HG03196 (cell line): ENCODE results near the gene SERTAD2.
A peak's percentile ranks its signal among the peaks of the same experiment; 100 is the strongest.

Experiments used
- ATAC-seq: cut with Tn5 transposase; IDR thresholded peaks from one replicate; pipeline ENCODE4 v1.9.1; 2021; ENCODE audit not compliant: unreplicated experiment

SERTAD2 gene

DNA sequence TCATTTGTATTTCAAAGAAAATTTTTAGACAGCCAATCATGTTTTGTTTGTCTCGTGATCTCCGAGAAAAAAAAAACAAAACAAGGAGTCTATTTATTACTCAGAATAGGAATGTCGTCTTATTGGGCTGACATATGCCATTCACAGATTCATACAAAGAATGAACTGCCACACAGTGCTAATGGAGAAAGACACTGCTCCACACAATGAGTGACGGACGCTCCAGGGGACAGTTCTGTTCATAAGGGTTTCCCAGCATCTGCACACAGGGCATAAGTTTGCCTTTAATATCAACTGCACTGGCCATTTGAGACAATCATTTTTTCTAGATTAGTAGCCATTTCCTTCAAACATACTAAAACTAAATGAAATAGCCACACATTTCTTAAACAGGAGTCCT lies 3.4 kb downstream of the SERTAD2 start:
- ATAC-seq: no peak

DNA sequence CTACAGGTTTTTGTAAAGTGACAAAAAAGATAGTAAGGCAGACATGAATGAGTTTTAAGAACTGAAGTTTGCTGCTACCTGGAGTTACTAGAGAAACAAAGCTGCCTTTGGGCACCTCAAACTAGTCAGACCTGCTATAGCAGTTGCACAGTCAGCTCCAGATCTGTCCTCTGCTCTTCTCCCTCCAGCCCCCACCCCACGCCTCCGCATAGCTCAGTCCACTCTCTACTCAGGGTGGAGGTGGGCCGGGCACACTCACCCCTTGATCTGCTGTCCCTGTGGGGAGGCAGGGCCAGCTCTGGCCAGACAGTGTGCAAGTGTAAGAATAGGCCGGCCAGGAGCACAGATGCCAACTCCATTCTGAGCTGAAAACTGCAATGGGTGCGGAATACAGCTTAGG lies 4.1 kb downstream of the SERTAD2 start:
- ATAC-seq: no peak

DNA sequence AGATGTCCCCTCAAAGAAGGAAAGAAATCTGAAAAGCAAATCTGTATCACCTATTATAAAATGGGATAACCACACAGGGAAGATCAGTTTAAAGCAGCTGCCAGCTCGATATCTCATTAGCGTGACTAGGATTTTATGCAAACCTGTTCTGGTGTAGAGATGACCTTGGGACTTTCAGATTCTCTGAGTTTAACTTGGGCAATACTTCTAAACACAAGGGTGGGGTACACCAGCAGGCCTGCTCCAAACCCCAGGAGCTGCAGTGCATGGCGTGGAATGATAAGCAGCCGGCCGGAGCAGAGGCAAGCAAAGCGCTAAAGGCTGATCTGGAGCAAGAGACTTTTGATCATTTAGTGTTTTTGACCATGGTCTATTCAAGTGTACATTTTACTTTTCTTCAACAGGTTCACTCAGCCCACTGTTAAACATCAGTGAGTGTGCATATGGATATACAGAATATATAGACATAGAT lies 4.7 kb downstream of the SERTAD2 start:
- ATAC-seq: no peak

DNA sequence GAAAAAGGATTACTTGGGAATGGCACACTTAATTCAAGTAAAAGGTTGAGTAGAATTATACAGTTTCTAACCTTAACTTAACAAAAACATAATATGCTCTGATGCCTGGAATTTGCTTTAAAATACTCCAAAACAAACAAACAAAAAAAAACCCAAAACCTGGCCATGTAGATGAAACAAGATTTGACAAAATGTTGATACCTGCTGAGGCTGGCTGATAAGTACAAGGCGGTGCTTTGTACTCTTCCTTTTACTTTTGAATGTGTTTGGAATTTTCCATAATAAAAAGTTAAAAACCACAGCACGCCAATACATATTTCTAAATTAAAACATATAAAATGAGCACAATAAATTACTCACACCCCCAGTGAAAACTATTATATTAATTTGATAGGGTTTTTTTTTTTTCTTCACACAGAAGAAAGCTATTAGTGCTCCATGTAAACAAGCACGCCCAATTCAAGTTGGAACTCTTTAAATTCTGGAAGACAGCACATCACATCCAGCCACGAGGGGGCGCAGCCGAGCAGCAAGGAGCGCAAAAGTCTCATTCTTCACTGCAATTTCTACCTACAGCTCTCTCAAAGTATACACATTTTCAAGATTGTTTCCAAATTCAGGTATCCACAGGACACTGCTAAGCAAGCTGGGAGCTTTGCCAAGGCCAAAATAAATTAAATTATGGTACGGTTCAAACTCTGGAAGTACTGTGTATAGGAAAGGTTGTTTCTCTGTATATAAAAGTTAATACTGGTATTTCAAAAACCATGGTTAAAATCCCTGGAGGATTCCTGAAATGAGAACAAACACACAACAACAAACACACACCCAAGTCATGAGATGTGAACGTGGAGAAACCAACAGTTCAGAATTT lies 7.5 kb downstream of the SERTAD2 start:
- ATAC-seq: no peak

DNA sequence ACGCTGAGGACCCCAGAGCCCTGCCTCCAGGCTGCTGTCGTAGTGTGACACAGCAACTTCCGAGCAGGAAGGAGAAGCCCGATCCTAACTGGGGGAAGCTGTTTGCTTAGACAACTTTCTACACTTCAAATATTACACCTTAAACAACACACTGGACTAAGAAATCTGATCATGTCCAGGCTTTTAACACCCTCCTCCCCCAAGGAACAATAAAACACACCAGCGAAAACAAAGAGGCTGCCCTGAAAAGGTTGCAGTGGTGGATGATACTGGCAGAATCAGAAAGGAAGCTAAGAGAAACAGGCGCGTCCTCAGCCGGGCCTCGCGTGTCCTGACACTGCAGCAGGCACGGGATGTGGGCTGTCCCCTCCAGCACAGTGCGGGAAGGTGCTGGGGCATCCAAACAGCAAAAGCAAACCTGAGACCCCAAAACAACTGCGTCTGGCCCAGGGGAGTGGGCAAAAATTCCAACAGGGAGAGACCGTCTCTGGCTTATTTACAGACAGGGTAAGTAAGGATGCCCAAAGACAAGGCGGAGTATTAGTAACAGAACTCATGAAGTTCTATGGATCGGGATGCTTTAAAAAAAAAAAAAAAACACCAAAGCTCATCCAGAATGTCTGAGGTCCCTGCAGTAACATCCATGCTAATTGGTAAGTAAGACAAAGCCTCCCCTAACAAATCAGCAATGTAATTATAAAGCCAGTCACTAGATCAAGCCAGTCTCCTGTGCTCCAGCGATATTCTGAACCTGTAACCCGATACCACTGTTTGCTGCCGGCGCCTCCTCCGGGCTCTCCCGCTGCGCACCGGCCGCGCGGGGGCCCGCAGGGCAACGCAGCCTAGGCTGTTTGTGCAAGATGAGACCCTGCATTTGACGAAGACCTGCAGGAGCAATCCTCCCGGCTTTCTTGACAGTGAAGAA lies 9.0 kb downstream of the SERTAD2 start:
- peak; percentile 53 for ATAC-seq

DNA sequence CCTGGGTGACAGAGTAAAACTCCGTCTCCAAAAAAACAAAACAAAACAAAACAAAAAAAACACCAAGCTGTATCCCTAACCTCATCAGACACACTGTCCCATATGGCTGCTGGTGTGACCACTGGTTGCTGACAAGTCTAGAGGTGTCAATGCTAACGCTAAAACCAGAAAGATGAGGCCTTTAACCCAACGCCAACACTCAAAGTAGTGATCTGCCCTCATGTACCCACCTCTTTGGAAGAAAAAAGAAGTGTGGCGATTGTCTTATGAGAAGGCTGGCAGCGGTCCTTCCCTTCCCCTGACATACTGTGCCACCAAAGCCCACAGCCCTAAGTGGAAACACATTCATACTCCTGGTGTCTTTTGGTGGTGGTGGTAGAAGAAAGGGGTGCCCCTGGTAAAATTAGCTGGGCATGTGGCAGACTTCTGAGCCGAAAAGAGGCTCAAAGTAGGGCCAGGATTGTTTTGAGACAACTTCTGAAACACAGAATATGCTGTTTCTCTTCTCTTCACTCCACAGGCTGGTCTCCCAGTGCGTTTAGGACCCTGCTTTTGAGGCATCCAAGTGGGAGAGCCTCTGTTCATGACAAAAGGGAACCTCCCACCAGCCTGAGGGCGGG lies 9.8 kb downstream of the SERTAD2 start:
- no peak for ATAC-seq

DNA sequence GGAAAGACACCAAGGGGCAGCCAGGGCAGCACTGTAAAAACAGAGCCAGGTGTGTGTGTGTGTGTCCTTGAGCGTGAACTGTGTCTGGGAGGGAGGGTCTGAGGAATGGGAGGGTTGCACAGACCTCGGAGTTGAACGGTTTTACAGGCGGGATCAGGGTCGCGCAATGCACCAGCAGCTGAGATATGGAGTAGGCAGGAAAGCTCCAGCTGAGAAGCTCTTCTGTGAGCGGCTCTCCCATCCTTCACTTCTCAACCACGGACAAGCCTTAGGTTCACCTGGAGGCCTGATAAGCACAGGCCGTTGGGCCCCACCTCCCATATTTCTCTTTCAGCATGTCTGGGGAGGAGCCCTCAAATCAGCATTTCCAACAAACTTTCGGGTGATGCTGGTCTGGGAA lies 12.1 kb downstream of the SERTAD2 start:
- no peak for ATAC-seq

DNA sequence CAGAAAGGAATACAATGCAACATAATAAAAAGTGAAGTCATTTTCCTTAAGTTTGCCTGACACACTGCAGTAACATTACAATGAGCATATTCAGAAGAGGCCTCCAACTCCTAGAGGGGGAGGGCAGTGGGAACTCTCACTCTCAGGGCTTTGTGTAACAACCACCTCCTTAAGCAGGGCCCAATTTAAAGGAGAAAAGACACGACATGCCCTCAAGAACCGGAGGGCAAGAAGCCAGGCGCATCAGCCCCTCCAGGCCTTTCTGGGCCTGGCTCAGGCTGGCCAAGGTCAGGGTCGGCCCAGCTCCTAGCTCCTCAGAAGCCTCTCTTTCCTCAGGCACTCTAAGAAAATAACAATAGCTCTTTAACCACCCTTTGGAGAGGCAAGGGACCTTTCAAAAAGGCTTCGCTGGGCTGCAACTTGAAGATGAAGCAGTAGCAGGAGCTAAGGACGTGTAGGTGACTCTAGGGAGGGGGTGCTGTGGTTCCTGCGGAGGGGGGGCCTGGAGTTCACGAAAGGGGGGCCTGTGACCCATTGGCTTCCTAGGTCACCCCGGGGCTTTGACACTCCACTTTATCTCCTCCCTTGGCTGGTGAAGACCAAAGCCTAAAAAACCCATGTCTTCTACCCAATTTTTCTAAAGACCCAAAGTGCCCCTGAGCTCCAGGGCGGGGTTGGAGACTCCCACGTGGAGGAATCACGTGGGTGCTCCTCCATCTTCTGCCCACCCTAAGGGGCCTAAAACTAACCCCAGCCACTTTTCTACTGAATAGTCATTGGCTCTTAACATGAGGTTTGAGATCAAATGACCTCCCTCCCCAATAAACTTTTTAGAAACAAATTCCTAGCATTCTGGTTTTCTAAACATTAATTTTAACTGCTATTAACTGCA lies 13.3 kb downstream of the SERTAD2 start:
- no peak for ATAC-seq

DNA sequence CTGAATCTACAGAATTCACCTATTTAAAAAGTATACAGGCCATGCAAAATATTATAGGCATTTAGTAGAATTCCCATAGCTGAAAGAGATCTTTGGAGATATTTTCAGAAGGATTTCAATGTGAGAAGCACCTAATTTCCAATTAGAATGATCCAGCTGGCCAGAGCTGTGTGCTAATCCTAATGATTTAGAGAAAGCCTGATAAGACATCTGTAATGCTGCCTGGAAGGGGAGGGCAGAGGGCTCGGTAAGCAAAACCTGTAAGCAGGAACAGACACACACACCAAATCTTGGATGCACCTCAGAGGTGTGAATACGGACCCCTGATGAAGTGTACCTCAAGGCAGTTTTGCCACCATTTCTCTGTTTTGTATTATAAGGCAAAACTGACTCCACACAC lies 14.0 kb downstream of the SERTAD2 start:
- no peak for ATAC-seq

DNA sequence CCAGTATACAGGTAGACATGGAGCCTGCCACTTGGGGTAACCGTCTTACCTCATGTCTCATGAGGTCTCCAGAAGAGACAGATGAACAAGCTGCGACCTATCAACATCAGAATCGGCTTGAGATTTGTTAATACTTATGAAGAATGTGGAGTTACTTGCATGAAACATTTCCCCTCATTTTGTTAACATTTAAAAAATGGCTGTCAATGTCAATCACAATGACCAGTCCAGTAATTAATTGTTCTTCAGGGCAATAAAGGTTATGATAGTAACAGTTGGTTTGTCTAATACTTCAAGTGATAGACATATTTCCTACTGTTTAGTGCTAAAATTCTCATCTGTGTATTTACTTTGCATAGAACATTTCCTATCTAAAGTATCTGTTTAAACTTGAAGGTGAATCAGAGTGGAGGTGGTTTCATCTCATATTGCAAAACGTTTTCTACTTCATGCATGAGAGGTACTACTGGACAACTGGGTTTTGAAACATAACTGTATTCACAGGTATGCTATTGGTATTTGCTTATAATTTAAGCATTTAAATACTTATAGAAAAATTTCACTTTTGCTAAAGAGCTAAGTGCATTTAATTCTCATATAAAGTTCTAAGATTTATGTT lies 15.1 kb downstream of the SERTAD2 start:
- no peak for ATAC-seq

DNA sequence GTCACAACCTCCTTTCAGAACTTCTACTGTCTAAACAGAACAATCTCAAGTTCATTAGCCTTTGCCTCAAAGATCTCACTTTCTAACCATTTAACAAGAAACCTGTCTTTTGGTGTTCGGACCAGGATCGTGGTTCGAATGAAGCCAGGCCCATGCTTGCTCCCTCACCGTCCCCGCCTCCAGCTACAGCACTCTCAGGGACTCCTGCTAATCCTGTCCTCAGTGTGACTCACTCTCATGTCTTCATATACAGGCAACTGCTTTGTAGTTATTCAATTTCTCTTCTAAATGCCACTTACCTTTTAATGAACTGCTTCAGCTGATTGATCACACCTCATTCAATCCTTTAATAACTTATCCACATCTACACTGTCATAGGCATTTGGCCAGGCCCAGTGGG lies 15.8 kb downstream of the SERTAD2 start:
- no peak for ATAC-seq

DNA sequence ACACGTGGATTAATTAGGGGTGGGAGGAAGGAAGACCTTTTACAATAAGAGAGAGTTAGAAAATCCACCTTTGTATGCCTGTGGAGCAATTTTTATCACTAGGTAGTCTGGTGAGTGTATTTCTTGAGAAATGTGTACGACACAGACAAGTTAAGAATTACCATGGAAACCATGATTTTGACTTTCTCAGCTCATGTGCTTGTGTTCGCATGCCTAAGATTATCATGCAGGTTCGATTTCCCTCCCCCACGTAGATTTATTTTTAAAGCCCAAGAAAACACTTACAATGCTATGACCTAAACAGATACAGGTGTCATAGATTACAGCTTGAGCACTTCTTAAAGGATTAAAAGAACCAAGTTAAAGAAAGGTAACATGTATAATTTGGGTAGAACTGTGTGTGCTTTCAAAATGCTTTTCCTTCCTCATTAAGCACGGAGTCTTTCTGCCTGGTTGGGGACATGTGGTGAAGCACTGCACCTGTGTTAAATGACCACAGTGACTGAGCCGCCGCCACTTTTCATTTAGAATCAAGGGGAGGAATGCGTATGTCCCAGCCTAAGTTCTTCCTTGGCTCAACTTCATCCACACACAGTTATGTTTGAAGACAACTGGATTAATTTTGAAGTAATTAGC lies 16.6 kb downstream of the SERTAD2 start:
- peak; percentile 49 for ATAC-seq

DNA sequence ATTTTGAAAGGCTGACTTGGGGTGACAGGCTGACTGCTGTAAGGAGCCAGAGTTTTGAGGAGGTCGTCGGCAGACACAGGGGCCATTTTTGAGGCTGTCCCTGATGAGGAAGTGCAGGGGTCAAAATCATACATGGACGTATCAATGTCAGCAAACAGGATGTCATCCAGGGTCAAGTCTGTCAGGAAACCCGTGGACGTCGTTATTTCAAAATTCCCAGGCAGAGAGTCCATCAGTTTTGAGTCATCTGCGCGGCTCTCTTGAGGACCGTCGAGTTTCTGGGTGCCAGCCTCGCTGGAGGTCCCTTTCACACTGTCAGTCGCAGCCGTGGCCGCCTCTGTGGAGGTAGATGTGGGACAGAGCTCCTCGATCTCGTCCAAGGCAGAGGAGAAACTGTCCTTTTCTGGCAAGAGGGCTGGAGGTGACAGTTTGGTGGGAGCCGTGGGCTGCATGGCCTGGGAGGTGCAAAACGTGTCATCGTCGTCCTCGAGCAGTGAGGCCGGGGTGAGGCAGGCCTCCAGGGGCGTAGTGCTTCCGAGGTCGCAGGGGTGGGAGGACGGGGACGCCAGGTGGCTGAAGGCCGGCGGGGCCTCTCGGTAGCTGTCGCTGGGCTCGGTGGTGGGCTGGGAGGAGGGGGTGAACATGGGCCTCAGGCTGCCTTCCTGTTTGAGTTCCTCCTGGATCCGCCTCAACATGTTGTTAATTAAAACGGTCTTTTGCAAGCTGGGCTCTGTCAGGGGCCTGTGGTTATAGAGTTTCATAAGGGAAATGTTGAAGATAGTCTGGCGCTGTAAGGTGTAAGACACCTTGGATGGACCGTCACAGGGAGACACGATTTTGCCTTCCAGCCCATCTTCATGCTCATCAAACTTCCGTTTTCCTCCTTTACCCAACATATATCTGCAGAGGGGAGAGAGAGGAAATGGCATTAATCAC lies 17.5 kb downstream of the SERTAD2 start:
- ATAC-seq: no peak

DNA sequence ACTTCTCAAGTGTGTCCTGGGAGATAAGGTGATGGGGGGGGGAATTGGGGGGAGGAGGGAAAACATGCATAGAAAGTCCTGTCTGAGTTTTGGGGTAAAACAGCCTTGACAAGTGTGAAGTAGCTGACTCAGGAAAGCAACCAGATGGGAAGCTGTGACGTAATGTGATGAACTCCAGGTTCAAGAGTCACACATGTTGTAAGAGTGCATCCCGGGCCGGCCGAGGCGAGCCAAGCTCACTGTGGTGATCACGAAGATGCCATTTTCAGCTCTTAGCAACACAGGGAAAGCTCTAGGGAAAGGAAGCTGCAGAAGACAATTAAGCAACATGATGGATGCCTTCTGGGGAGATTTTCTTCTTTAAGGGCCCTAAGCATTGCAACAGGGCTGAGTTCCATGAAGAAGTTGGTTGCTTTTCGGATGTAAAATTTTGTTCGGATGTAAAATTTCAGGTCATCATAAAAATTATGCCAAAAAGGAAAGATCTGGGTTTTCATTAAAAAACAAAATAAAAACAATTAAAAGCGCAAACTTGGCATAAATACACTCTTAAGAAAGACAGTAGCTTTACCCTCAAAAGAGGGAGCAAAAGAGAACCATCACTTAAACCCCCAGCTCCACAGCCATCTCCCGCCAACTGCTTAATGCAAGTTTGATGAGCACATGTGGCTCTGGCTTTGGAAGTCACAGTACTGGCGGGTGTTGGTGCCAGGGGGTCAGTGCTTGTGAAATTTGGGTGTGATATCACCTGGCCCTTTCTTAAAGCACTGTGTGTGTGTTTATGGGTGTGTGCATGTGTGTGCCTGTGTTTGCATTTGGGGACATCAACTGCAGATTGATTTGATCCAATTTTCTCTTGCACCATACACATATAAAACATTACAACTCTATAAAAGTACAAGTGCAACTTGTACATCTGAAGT lies 19.1 kb downstream of the SERTAD2 start:
- no peak for ATAC-seq

DNA sequence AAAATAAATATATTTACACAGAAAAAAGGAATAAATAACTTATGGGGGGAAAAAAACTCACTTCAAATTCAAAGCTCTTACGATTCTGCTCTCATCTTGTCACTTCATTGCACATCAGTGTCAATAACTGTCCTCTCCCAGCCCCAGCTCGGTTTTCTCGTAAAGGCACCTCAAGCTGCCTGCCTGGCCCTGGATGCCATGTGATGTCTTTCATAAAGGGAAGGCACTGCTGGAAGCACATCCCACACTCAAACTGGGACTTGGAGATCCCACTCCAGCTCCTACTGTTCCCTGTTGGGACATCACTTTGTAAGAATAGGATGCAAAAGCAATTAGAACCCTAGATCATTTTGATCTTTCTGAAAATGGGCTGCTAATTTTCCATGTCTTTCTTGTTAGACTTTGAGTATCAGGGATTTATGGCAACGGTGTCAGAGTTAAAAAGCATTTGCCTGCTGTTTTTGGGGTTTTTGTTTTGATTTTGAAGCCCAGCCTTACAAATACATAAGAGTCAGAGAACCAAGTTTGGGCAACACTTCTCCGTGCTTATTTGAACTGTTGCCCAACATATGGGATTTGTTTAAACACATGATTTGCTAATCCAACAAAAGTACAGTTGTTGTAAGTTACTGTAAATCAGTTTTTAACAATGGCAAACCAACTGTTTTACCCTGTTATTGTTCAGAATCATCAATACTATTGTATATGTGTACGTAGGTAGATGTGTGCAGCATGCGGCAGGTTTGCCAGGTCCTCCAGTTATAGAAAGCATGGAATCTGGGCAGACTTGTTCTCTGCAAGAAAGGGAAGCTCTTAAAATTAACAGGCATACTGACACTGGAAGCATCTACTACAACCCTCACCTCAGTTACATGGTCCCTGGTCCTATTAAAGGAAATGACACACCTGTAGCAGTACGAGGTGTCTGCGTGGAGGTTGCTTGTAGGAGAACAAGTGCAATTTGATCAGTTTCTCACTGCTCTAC lies 20.6 kb downstream of the SERTAD2 start:
- ATAC-seq: no peak

DNA sequence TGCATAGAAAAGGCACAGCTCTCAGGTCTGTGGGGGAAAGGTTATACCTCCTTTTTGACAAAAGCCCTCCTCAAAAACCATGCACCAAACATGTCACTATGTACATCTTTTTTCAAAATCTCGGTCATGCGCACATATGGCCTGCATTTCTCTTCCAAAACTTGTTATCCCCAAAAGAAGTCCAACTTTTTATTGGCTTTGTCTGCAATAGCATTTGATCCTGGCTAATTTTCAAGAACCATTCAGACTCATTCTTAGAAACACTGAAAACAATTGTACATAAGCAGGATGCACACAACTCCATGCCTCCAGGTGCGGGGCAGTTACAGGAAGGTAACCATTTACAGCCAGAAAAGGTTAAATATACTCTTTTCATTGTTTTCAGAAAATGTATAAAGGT lies 21.9 kb downstream of the SERTAD2 start:
- ATAC-seq: no peak
